ENCODE results near the gene TXNDC11. TPM values are rescaled to one million over a fixed set of nuclear protein-coding genes. Genes with fewer than 3 reads are reported as not detected.

Gene TXNDC11
- total and polyA plus RNA-seq, 2 donors (not counting 3 experiments of a cell fraction or from before 2014, with no cell fraction given) = 42.5 to 66.0 TPM

- Histone ChIP-seq H3K9me3 (replicated peaks; ENCODE audit: control insufficient read depth, insufficient read depth, low read length) (no peaks in the 10 kb centered on the region), H3K9ac (replicated peaks; ENCODE audit: extremely low read depth, insufficient read depth, low read length) (no peak overlapping the region), H3K27me3 (ENCODE audit: control insufficient read depth in 2 of 2, insufficient read depth in 2 of 2, low read length in 2 of 2) (no peaks in the 10 kb centered on the region), H3K9me1 (replicated peaks; ENCODE audit: control insufficient read depth, extremely low read depth, insufficient read depth, low read length) (no peaks in the 10 kb centered on the region), H4K20me1 (replicated peaks; ENCODE audit: control insufficient read depth, extremely low read depth, insufficient read depth, low read length) (no peaks in the 10 kb centered on the region), H3K4me3 (replicated peaks in 1 of 3; ENCODE audit: insufficient read depth in 1 of 3, low read depth in 1 of 3, low read length in 3 of 3) (no peak overlapping the region), H3K79me2 (ENCODE audit: control insufficient read depth, insufficient read depth, low read length) (no peaks in the 10 kb centered on the region), H2AFZ (ENCODE audit: low read depth, low read length) (no peak overlapping the region), H3K27ac (ENCODE audit: insufficient read depth, low read depth, low read length) (no peak overlapping the region), H3K4me1 (ENCODE audit: control insufficient read depth, extremely low read depth, insufficient read depth, low read length) (no peaks in the 10 kb centered on the region), H3K36me3 (ENCODE audit: control insufficient read depth in 2 of 2, extremely low read depth in 1 of 2, insufficient read depth in 2 of 2, low read length in 2 of 2) (no peaks in the 10 kb centered on the region), H3K4me2 (ENCODE audit: insufficient read depth, low read length) (no peak overlapping the region)
- ChIA-PET POLR2A (no interaction called here), CTCF (no interaction called here)
- FAIRE-seq = no peak
- no peak for DNase-seq (ENCODE audit: low read depth, low spot score)
- intact Hi-C loops (cut with micrococcal nuclease) (no loop called here), dilution Hi-C loops (cut with MboI; ENCODE audit: extremely low pct_ligation_motif_present, low sequenced_read_pairs) (no loop called here)
- TF ChIP-seq POLR2A (IDR thresholded peaks at IDR 0.05; ENCODE audit: low read depth, low read length) (no peak), FOS (IDR thresholded peaks at IDR 0.05; ENCODE audit: borderline replicate concordance, insufficient read depth, low read length) (no peak), GATA2 (IDR thresholded peaks at IDR 0.05; ENCODE audit: insufficient read depth, insufficient read length, low read depth, low read length) (no peak), POLR2AphosphoS5 (IDR thresholded peaks at IDR 0.05; ENCODE audit: insufficient read depth, low read depth, low read length) (no peak), CTCF (IDR thresholded peaks at IDR 0.05; ENCODE audit: extremely low read depth in 1 of 2, insufficient read depth in 1 of 2, low read depth in 1 of 2, low read length in 2 of 2) (no peak)
- no TSS peak for BruUV-seq (replicated peaks)
Observed at GRCh38 chr16:11633113-11633512, 109.5 kb downstream of the TXNDC11 start.

- TF ChIP-seq GATA2 (IDR thresholded peaks at IDR 0.05; ENCODE audit: insufficient read depth, insufficient read length, low read depth, low read length) = no peak
- no peak for TF ChIP-seq FOS (IDR thresholded peaks at IDR 0.05; ENCODE audit: borderline replicate concordance, insufficient read depth, low read length)
- ChIA-PET CTCF (interaction anchor here (1.2 kb wide), 1 partner anchor 101 kb away, joined by 4 read pairs; no protein-coding TSS in a partner anchor), POLR2A (no interaction called here)
- Histone ChIP-seq H3K4me1 (ENCODE audit: control insufficient read depth, extremely low read depth, insufficient read depth, low read length) (no peaks in the 10 kb centered on the region), H4K20me1 (replicated peaks; ENCODE audit: control insufficient read depth, extremely low read depth, insufficient read depth, low read length) (no peaks in the 10 kb centered on the region), H3K9ac (replicated peaks; ENCODE audit: extremely low read depth, insufficient read depth, low read length) (no peak overlapping the region), H3K9me3 (replicated peaks; ENCODE audit: control insufficient read depth, insufficient read depth, low read length) (no peaks in the 10 kb centered on the region), H3K27me3 (ENCODE audit: control insufficient read depth in 2 of 2, insufficient read depth in 2 of 2, low read length in 2 of 2) (no peaks in the 10 kb centered on the region), H3K27ac (ENCODE audit: insufficient read depth, low read depth, low read length) (no peak overlapping the region), H3K79me2 (ENCODE audit: control insufficient read depth, insufficient read depth, low read length) (no peaks in the 10 kb centered on the region), H3K4me2 (ENCODE audit: insufficient read depth, low read length) (no peak overlapping the region), H3K4me3 (replicated peaks in 1 of 3; ENCODE audit: insufficient read depth in 1 of 3, low read depth in 1 of 3, low read length in 3 of 3) (no peak overlapping the region), H2AFZ (ENCODE audit: low read depth, low read length) (no peak overlapping the region), H3K9me1 (replicated peaks; ENCODE audit: control insufficient read depth, extremely low read depth, insufficient read depth, low read length) (no peaks in the 10 kb centered on the region), H3K36me3 (ENCODE audit: control insufficient read depth in 2 of 2, extremely low read depth in 1 of 2, insufficient read depth in 2 of 2, low read length in 2 of 2) (no peaks in the 10 kb centered on the region)
- BruUV-seq (replicated peaks) = no TSS peak
- FAIRE-seq (no peak), DNase-seq (ENCODE audit: low read depth, low spot score) (peak; percentile 71)
- intact Hi-C loops (cut with micrococcal nuclease) = no loop called here
- dilution Hi-C loops (cut with MboI; ENCODE audit: extremely low pct_ligation_motif_present, low sequenced_read_pairs) = no loop called here
Observed at GRCh38 chr16:11632455-11632939, 110.2 kb downstream of the TXNDC11 start.

Measured in endothelial cell of umbilical vein (primary cell).